Testis (tissue), 3 donors: ENCODE results near the gene TIPRL. TPM values are rescaled to one million over a fixed set of nuclear protein-coding genes. Genes with fewer than 3 reads are reported as not detected.
A peak's percentile ranks its signal among the peaks of the same experiment; 100 is the strongest.

Experiments
- DNase-seq: peaks from one replicate; pipeline ENCODE4 v3.0.0-alpha.2; 2019
- H3K27ac ChIP-seq, 2 donors: fragments of 200-600 bp; sonication (generic); one replicate each; pipeline ENCODE4 v1.5.1; 2019
- H3K27me3 ChIP-seq: fragments of 200-600 bp; sonication (generic); one replicate; pipeline ENCODE4 v1.5.1; 2019
- H3K36me3 ChIP-seq: fragments of 200-600 bp; sonication (generic); one replicate; pipeline ENCODE4 v1.5.1; 2017; ENCODE audit warnings: low read depth; ENCODE audit errors: missing control alignments
- H3K4me1 ChIP-seq: fragments of 200-600 bp; sonication (generic); one replicate; pipeline ENCODE4 v1.5.1; 2019
- H3K4me3 ChIP-seq, 2 donors: fragments of 200-600 bp; sonication (generic); one replicate each; pipeline ENCODE4 v1.5.1; 2017 to 2019
- H3K9me3 ChIP-seq: fragments of 200-600 bp; sonication (generic); one replicate; pipeline ENCODE4 v1.5.1; 2017
- POLR2A ChIP-seq: fragments of 450-650 bp; IDR thresholded peaks from one replicate; pipeline ENCODE4 v1.6.1; 2017; ENCODE audit warnings: antibody characterized with exemption, mild to moderate bottlenecking, moderate library complexity
- WGBS, 2 donors: methylation state at CpG; one replicate each; pipeline ENCODE4 v1.1.5; 2018; 5-methylcytosine and 5-hydroxymethylcytosine counted together
- intact Hi-C: fragments of 100-400 bp; cut with DNase I; formaldehyde crosslinking; loops from one replicate; pipeline ENCODE4 v1.15.1; 2023; ENCODE audit warnings: low total_unique reads
- polyA plus RNA-seq: library from polyadenylated mRNA; stranded (reverse); fragments of 350-450 nt; fragmentation: Illumina TruSeq; extraction: RNeasy Lipid Tissue Mini Kit (QIAGEN cat#74804); gene quantifications from one replicate; pipeline ENCODE4 v1.2.3, GENCODE V29; 2014; ENCODE audit warnings: low read depth, low replicate concordance; ENCODE audit not compliant: insufficient read depth
- total RNA-seq, 2 donors: library from RNA; depleted of rRNA; stranded (reverse); fragments of >200 nt; gene quantifications; one replicate each; pipeline ENCODE4 v1.2.3, GENCODE V29; 2016
- TF ChIP-seq, protein P1 (sequence below), 3 experiments: fragments of 450-650 bp in 2 of 3; fragments of 200-600 bp in 1 of 3; sonication (generic) in 1 of 3; IDR thresholded peaks; one replicate each; pipeline ENCODE4 v1.5.1; 2016 to 2019; ENCODE audit warnings: antibody characterized with exemption in 3 of 3, mild to moderate bottlenecking in 2 of 3, moderate library complexity in 1 of 3

Gene TIPRL
- total and polyA plus RNA-seq, 3 donors from 2014 or later, result 19.8 to 44.6 (median 23.5) TPM

DNA sequence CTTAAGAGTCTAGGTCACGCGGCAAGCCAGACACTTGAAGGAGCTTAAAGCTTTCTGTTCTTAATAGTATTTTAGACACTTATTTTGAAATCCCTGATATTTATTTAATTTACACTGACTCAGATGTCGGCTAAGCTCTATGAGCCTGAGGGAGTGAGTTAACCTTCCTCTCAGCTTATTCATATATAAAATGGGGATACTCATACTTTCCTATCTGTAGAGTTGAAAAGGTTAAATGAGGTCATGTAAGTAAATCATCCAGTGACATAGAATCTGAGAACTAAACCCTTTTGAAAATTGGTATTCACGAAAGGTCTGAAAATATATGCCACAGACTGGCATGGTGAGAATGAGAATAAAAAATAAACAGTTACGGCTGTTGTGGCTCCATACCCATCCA is 40.6 kb upstream of the TIPRL start:
- DNase-seq, result no peak
- H3K4me3 ChIP-seq, result no peak overlapping the region
- H3K27ac ChIP-seq, result no peak overlapping the region
- H3K9me3 ChIP-seq, result no peaks in the 10 kb centered on the region
- TF ChIP-seq, protein P1, sequence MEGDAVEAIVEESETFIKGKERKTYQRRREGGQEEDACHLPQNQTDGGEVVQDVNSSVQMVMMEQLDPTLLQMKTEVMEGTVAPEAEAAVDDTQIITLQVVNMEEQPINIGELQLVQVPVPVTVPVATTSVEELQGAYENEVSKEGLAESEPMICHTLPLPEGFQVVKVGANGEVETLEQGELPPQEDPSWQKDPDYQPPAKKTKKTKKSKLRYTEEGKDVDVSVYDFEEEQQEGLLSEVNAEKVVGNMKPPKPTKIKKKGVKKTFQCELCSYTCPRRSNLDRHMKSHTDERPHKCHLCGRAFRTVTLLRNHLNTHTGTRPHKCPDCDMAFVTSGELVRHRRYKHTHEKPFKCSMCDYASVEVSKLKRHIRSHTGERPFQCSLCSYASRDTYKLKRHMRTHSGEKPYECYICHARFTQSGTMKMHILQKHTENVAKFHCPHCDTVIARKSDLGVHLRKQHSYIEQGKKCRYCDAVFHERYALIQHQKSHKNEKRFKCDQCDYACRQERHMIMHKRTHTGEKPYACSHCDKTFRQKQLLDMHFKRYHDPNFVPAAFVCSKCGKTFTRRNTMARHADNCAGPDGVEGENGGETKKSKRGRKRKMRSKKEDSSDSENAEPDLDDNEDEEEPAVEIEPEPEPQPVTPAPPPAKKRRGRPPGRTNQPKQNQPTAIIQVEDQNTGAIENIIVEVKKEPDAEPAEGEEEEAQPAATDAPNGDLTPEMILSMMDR (IDR thresholded peaks at IDR 0.05), result no peak
- no peak for TF ChIP-seq POLR2A
- no peaks in the 10 kb centered on the region for H3K27me3 ChIP-seq
- intact Hi-C loops, result loop anchor here (10.0 kb wide), 1 partner anchor 53 kb away; no protein-coding TSS in a partner anchor
- H3K36me3 ChIP-seq, result no peaks in the 10 kb centered on the region
- H3K4me1 ChIP-seq, result no peaks in the 10 kb centered on the region
- WGBS, 2 donors, result 67 to 71% methylated on average over 5 of the region's 5 CpGs

DNA sequence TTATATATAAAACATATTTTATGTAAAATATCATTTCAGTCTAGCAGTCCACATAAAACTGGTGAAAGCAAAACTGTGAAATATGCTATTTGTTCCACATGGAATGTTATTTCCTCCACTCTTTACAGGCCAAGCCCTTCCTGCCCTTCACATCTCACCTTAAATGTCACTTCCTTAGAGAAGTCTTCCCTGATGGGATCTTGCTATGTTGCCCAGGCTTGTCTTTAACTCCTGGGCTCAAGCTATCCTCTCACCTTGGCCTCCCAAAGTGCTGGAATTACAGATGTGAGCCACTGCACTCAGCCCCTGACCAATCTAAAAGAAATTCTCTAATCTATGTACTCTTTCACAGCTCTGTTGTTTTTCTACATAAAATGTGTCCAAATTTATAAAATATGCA is 39.7 kb upstream of the TIPRL start:
- TF ChIP-seq, protein P1 (IDR thresholded peaks at IDR 0.05), result no peak
- no peak for TF ChIP-seq POLR2A
- Histone ChIP-seq H3K27me3 (no peaks in the 10 kb centered on the region), H3K9me3 (no peaks in the 10 kb centered on the region), H3K4me1 (no peaks in the 10 kb centered on the region), H3K27ac (no peak overlapping the region), H3K36me3 (no peaks in the 10 kb centered on the region), H3K4me3 (no peak overlapping the region)
- DNase-seq, result no peak
- intact Hi-C loops, result loop anchor here (10.0 kb wide), 1 partner anchor 54 kb away; no protein-coding TSS in a partner anchor

DNA sequence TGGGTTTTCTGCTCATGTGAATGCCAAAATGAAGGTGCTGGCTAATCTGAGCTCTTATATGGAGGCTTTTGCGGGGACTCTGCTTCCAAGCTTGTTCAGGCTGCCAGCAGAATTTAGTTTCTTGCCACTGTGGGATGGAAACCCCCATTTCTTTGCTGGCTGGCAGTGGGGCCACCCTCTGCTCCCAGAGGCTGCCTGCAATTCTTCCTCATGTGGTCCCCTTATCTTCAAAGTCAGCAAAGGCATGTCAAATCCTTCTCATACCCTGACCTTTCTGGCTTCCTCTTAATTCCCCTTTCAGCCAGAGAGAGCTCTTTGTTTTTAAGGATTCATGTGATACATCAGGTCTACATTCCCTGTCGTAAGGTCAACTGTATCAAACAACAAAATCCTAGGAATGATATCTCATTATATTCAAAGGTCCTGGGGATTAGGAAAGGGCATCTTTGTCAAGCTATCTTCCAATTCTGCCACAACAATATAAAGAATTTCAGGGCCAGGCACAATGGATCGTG is 36.8 kb upstream of the TIPRL start:
- DNase-seq, result no peak
- TF ChIP-seq, protein P1 (IDR thresholded peaks at IDR 0.05), result no peak
- TF ChIP-seq POLR2A, result no peak
- H3K9me3 ChIP-seq, result no peaks in the 10 kb centered on the region
- peaks cover 5% of the 10 kb centered on the region for H3K4me1 ChIP-seq
- intact Hi-C loops, result no loop called here
- H3K27ac ChIP-seq, result no peak overlapping the region
- no peaks in the 10 kb centered on the region for H3K36me3 ChIP-seq
- WGBS, 2 donors, result 74 to 81% methylated on average over 3 of the region's 3 CpGs
- no peak overlapping the region for H3K4me3 ChIP-seq
- H3K27me3 ChIP-seq, result no peaks in the 10 kb centered on the region

DNA sequence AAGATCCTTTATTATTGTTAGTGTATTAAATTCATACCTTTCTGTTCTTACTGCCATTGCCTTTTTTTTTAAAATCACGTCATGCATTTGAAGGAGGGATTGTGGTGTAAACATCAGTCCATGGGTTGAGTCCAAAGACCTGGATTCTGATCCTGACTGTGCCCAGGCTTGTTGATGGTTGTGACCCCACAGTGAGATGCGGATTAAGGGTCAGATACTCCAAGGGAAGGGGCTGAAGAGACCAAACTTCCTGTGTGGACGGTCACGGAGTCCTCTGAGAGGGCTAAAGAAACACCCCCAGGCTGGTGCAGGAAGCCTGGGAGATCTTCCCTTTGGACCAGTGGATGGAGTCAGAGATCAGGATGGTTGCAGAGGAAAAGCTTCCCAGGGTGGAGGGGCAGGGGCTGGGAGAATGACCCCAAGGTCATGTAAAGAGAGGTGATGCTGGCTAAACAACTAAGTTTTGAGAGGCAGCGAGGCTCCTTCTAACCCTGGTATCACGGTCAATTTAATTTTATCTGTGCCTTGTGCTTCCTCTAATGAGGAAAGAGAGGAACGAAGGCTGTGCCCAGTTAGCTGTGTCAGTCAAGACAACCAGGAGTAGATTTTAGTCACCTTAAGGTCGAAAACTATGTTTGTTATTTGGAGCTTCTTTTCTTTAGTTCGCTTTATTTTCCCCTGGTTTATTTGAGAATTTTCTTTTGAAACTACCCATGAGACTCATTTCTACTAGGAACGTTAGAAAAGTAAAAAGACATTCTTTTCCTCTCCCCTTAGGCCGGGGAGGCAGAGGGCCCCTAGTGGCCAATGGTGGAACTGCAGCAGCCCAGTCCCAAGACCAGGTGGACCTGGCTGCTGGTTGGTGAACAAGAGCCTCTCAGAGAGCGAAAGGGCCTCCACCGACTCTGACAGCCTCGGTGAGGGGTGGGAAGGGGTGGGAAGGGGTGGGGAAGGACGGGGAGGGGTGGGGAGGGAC is 33.3 kb upstream of the TIPRL start:
- Histone ChIP-seq H3K4me3 (no peak overlapping the region), H3K9me3 (no peaks in the 10 kb centered on the region), H3K36me3 (no peaks in the 10 kb centered on the region), H3K4me1 (peaks cover 5% of the 10 kb centered on the region), H3K27ac (no peak overlapping the region), H3K27me3 (no peaks in the 10 kb centered on the region)
- intact Hi-C loops, result no loop called here
- DNase-seq, result peak; percentile 92
- 23 to 28% methylated on average over 12 to 14 of the region's 15 CpGs for WGBS, 2 donors
- TF ChIP-seq, protein P1 (IDR thresholded peaks at IDR 0.05), result peak; percentile 91 to 99 (median 96)
- no peak for TF ChIP-seq POLR2A
